Measurements from ENCODE around the gene LMF1. TPM values are rescaled to one million over a fixed set of nuclear protein-coding genes. Genes with fewer than 3 reads are reported as not detected.
"Not testable (repeated sequence)": the region's sequence is repeated elsewhere in the genome, so short reads cannot be mapped to it uniquely, and the experiment has no call there.

Gene LMF1
- total RNA-seq, 1 donor from 2014 or later = 26.2 TPM

DNA sequence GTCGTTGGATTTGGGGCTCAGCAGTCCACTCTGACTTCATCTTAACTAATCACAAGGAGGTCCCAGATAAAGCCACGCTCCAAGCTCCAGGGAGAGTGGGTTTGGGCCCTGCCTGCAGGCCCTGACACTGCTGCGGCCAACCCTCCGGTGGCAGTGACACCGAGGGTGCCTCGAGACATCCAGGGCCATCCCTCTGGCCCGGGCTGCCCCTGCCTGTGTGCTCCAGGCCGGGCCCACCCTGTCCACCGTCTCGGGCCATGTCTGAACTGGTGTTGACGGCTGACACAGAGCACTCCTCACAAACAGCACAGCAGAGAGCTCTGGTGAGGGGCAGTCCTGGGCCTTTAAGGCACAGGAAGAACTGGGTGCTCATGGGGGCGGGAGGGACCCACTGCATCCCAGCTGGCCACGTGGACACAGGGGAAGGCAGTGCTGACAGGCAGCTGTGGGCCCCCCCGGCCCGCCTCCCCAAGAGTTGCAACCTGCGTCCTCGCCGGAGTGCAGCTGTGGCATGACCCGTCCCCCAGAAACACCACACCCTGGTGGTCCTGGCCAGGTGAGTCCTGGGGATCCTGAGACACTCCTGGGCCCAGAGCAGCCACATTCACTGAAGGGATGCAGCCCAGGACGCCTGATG, 80.0 kb downstream of the LMF1 start:
- Mint-ChIP-seq H3K36me3 (ENCODE audit: insufficient read depth) (peaks cover 1% of the 10 kb centered on the region), H3K4me1 (ENCODE audit: low read depth) (no peaks in the 10 kb centered on the region), H3K27ac (no peak overlapping the region), H3K9me3 (ENCODE audit: low read depth) (no peaks in the 10 kb centered on the region), H3K27me3 (no peaks in the 10 kb centered on the region), H3K4me3 (ENCODE audit: low read depth) (no peak overlapping the region)
- TF ChIP-seq, protein P1, sequence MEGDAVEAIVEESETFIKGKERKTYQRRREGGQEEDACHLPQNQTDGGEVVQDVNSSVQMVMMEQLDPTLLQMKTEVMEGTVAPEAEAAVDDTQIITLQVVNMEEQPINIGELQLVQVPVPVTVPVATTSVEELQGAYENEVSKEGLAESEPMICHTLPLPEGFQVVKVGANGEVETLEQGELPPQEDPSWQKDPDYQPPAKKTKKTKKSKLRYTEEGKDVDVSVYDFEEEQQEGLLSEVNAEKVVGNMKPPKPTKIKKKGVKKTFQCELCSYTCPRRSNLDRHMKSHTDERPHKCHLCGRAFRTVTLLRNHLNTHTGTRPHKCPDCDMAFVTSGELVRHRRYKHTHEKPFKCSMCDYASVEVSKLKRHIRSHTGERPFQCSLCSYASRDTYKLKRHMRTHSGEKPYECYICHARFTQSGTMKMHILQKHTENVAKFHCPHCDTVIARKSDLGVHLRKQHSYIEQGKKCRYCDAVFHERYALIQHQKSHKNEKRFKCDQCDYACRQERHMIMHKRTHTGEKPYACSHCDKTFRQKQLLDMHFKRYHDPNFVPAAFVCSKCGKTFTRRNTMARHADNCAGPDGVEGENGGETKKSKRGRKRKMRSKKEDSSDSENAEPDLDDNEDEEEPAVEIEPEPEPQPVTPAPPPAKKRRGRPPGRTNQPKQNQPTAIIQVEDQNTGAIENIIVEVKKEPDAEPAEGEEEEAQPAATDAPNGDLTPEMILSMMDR (IDR thresholded peaks at IDR 0.05; ENCODE audit: unreplicated experiment) = no peak
- no peak for DNase-seq (ENCODE audit: low spot score, unreplicated experiment)

DNA sequence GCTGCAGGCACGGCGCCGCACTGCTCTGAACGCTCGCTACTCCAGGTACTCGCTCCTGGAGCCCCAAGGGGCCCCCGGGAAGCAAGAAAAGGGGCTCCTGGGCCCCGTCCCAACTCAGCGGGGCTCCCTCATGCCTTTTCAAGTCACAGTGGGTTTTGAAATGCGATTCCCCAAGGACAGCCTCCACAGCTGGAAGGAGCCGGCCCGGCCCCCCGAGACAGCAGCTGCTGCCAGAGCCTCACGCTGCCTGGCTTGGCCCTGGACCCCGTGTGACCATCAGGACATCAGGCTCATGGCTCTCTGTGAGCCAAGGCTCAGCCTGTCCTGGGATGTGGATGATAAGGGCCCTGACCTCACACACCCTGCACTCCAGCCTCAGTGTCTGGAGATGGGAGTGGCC, 80.6 kb downstream of the LMF1 start:
- H3K36me3 Mint-ChIP-seq (ENCODE audit: insufficient read depth) = peaks cover 1% of the 10 kb centered on the region
- no peak for DNase-seq (ENCODE audit: low spot score, unreplicated experiment)
- no peak overlapping the region for H3K4me3 Mint-ChIP-seq (ENCODE audit: low read depth)
- no peaks in the 10 kb centered on the region for H3K9me3 Mint-ChIP-seq (ENCODE audit: low read depth)
- no peak overlapping the region for H3K27ac Mint-ChIP-seq
- TF ChIP-seq, protein P1 (IDR thresholded peaks at IDR 0.05; ENCODE audit: unreplicated experiment) = no peak
- H3K4me1 Mint-ChIP-seq (ENCODE audit: low read depth) = no peaks in the 10 kb centered on the region
- H3K27me3 Mint-ChIP-seq = no peaks in the 10 kb centered on the region

DNA sequence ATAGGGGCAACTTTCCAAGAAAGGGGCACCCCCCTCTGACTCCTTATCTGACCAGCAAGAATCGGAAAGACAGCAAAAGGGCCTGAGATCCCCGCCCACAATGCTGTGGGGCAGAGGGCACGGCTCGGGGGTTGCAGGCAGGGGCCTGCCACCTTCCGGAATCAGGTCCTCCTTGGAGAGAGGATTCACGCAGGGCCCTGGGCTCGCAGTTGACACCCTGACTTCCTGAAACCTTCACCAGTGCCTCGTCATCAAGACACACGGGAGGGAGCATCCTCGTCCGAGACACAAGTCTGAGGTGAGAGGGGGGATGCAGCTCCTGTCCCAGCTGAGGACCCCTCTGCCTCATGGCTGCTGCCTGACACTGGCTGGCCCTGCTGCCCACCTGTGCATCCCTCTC, 81.2 kb downstream of the LMF1 start:
- Mint-ChIP-seq H3K4me1 (ENCODE audit: low read depth) (no peaks in the 10 kb centered on the region), H3K27ac (no peak overlapping the region), H3K9me3 (ENCODE audit: low read depth) (no peaks in the 10 kb centered on the region), H3K4me3 (ENCODE audit: low read depth) (no peak overlapping the region), H3K27me3 (no peaks in the 10 kb centered on the region), H3K36me3 (ENCODE audit: insufficient read depth) (peaks cover 1% of the 10 kb centered on the region)
- TF ChIP-seq, protein P1 (IDR thresholded peaks at IDR 0.05; ENCODE audit: unreplicated experiment) = no peak
- no peak for DNase-seq (ENCODE audit: low spot score, unreplicated experiment)

DNA sequence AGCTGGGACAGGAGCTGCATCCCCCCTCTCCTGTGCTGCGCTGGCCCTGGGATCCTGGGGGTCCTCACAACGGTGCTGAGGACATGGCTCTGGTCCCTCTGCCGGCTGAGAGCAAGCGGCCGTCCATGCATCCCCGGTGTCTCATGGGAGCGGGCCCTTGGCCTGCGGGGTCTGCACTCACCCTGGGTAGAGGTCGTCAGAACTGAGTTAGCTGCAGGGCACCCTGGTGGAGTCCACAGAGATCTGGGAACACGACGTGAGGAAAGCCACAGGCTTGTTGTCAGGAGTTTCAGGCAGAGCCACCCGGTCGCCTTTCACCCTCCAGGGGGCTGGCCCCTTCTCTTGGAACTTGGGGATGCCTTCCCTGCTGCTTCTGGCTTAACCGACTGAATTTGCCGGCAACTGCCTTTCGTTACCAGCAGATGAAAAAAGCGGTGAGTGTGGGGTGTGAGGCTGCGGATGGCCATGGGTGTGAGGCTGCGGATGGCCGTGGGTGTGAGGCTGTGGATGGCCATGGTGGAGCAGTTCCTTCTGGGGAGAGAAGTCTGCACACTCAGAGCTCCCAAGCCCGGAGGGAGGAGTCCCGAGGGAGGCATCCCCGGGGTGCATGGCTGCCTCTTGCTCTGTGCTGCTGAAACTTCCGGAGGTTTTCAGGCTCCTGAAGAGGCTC, 81.7 kb downstream of the LMF1 start:
- H3K27ac Mint-ChIP-seq = no peak overlapping the region
- no peaks in the 10 kb centered on the region for H3K9me3 Mint-ChIP-seq (ENCODE audit: low read depth)
- no peak for DNase-seq (ENCODE audit: low spot score, unreplicated experiment)
- no peak overlapping the region for H3K4me3 Mint-ChIP-seq (ENCODE audit: low read depth)
- no peaks in the 10 kb centered on the region for H3K36me3 Mint-ChIP-seq (ENCODE audit: insufficient read depth)
- H3K4me1 Mint-ChIP-seq (ENCODE audit: low read depth) = no peaks in the 10 kb centered on the region
- TF ChIP-seq, protein P1 (IDR thresholded peaks at IDR 0.05; ENCODE audit: unreplicated experiment) = no peak
- H3K27me3 Mint-ChIP-seq = no peaks in the 10 kb centered on the region

DNA sequence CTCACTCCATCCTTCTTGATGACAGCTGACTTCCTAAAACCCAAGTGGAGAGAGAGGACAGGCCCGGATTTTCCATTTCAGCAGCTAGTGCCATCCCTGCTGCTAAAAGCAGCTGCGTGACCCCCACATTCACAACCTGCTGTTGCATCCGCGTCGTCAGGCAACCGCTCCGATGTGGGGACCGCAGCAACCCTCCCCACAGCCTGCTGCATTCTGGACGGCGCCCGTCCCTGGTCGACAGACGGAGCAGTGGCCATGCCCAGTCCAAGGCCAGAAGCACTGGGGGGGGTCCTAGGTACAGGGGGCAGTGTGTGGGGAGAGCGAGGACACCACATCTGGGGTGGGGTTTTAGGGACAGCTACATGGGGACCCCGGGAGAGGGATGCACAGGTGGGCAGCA, 82.3 kb downstream of the LMF1 start:
- H3K9me3 Mint-ChIP-seq (ENCODE audit: low read depth); H3K4me1 Mint-ChIP-seq (ENCODE audit: low read depth); DNase-seq (ENCODE audit: low spot score, unreplicated experiment); H3K27ac Mint-ChIP-seq; H3K36me3 Mint-ChIP-seq (ENCODE audit: insufficient read depth); H3K4me3 Mint-ChIP-seq (ENCODE audit: low read depth); H3K27me3 Mint-ChIP-seq: not testable (repeated sequence)

DNA sequence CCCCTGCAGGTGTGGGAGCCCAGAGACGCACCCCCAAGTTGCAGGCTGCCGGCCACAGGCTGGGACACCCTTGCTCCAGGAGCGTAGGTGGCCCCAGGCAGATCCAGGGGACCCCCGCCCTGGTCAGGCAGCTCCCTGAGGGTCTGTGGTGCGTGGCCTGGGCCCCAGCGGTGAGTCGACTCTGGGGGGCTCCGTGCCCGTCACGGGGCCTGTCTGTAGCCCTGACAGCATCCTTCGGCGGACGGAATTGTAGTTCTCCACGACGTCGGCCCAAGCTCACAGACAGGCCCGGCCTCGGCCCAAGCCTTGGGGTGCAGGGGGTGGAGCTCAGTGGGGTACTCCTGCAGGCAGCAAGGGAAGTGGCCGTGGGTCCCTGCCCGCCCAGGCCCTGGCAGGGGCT, 82.9 kb downstream of the LMF1 start:
- Mint-ChIP-seq H3K27ac (no peak overlapping the region), H3K9me3 (ENCODE audit: low read depth) (no peaks in the 10 kb centered on the region), H3K4me3 (ENCODE audit: low read depth) (no peak overlapping the region), H3K4me1 (ENCODE audit: low read depth) (no peaks in the 10 kb centered on the region), H3K27me3 (no peaks in the 10 kb centered on the region), H3K36me3 (ENCODE audit: insufficient read depth) (no peaks in the 10 kb centered on the region)
- TF ChIP-seq, protein P1 (IDR thresholded peaks at IDR 0.05; ENCODE audit: unreplicated experiment) = no peak
- no peak for DNase-seq (ENCODE audit: low spot score, unreplicated experiment)

All from progenitor cell of endocrine pancreas (in vitro differentiated cells).